ENCODE measurements around the gene EXOC6.

GRCh38 chr10:92903633-92904032, 55.3 kb downstream of the EXOC6 start:
- TF ChIP-seq, protein P1, sequence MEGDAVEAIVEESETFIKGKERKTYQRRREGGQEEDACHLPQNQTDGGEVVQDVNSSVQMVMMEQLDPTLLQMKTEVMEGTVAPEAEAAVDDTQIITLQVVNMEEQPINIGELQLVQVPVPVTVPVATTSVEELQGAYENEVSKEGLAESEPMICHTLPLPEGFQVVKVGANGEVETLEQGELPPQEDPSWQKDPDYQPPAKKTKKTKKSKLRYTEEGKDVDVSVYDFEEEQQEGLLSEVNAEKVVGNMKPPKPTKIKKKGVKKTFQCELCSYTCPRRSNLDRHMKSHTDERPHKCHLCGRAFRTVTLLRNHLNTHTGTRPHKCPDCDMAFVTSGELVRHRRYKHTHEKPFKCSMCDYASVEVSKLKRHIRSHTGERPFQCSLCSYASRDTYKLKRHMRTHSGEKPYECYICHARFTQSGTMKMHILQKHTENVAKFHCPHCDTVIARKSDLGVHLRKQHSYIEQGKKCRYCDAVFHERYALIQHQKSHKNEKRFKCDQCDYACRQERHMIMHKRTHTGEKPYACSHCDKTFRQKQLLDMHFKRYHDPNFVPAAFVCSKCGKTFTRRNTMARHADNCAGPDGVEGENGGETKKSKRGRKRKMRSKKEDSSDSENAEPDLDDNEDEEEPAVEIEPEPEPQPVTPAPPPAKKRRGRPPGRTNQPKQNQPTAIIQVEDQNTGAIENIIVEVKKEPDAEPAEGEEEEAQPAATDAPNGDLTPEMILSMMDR (conservative IDR thresholded peaks at IDR 0.05; ENCODE audit: low read length) = no peak
- TF ChIP-seq EZH2phosphoT487 (IDR thresholded peaks at IDR 0.05; ENCODE audit: borderline replicate concordance, low read depth, low read length) = no peak
